Measurements from ENCODE around the gene TMIGD1. TPM values are rescaled to one million over a fixed set of nuclear protein-coding genes. Genes with fewer than 3 reads are reported as not detected.

The TMIGD1 gene
- polyA plus RNA-seq, 1 of the 3 experiments (the other 2 are of a cell fraction): not detected

GRCh38 chr17:30363715-30364202 lies 29.9 kb upstream of the TMIGD1 start:
- Histone ChIP-seq H3K9ac (no peak overlapping the region), H3K4me3 (ENCODE audit: low read depth in 2 of 2, low read length in 1 of 2) (no peak overlapping the region), H3K79me2 (ENCODE audit: insufficient read depth) (no peaks in the 10 kb centered on the region), H2AFZ (ENCODE audit: low read depth) (no peak overlapping the region), H3K4me2 (no peak overlapping the region), H3K4me1 (ENCODE audit: control insufficient read depth in 1 of 2, insufficient read depth in 2 of 2, low read depth in 1 of 2, low read length in 1 of 2) (no peaks in the 10 kb centered on the region), H3K9me2 (no peaks in the 10 kb centered on the region), H3K9me3 (no peaks in the 10 kb centered on the region), H3F3A (replicated peaks; ENCODE audit: insufficient read depth) (no peaks in the 10 kb centered on the region), H4K20me1 (ENCODE audit: insufficient read depth) (no peaks in the 10 kb centered on the region), H3K27ac (ENCODE audit: low read depth in 2 of 2, low read length in 1 of 2) (no peak overlapping the region), H3K27me3 (ENCODE audit: insufficient read depth) (no peaks in the 10 kb centered on the region), H3K36me3 (replicated peaks in 1 of 2; ENCODE audit: control insufficient read depth in 1 of 2, insufficient read depth in 2 of 2, low read length in 1 of 2) (no peaks in the 10 kb centered on the region)
- TF ChIP-seq MAX (IDR thresholded peaks at IDR 0.05; ENCODE audit: low read depth) (no peak), JUND (IDR thresholded peaks at IDR 0.05) (no peak), TCF12 (IDR thresholded peaks at IDR 0.05) (no peak), CTCF (IDR thresholded peaks at IDR 0.05) (no peak), RCOR1 (IDR thresholded peaks at IDR 0.05; ENCODE audit: low read length) (no peak), REST (IDR thresholded peaks at IDR 0.05; ENCODE audit: low read depth, low read length) (no peak), FOSL2 (IDR thresholded peaks at IDR 0.05; ENCODE audit: borderline replicate concordance, low read depth) (no peak), GABPA (IDR thresholded peaks at IDR 0.05; ENCODE audit: low read depth) (no peak), RAD21 (IDR thresholded peaks at IDR 0.05; ENCODE audit: low read length) (no peak), USF1 (IDR thresholded peaks at IDR 0.05; ENCODE audit: borderline replicate concordance, low read depth) (no peak), FOXJ3 (CRISPR knock-in tag; IDR thresholded peaks at IDR 0.05) (no peak), FOXM1 (IDR thresholded peaks at IDR 0.05; ENCODE audit: low read depth) (no peak)
- ChIA-PET CTCF (interaction anchor here (0.8 to 1.0 kb wide), 2 partner anchors 8 to 113 kb away, joined by 3 read pairs; partner anchors contain the start of gene GOSR1), POLR2A (no interaction called here)
- 61% methylated on average over 1 of the region's 1 CpG for WGBS (ENCODE audit: low lambda C conversion rate)
- no peak for DNase-seq
